ENCODE results near the gene BRPF3.

BRPF3 gene

DNA sequence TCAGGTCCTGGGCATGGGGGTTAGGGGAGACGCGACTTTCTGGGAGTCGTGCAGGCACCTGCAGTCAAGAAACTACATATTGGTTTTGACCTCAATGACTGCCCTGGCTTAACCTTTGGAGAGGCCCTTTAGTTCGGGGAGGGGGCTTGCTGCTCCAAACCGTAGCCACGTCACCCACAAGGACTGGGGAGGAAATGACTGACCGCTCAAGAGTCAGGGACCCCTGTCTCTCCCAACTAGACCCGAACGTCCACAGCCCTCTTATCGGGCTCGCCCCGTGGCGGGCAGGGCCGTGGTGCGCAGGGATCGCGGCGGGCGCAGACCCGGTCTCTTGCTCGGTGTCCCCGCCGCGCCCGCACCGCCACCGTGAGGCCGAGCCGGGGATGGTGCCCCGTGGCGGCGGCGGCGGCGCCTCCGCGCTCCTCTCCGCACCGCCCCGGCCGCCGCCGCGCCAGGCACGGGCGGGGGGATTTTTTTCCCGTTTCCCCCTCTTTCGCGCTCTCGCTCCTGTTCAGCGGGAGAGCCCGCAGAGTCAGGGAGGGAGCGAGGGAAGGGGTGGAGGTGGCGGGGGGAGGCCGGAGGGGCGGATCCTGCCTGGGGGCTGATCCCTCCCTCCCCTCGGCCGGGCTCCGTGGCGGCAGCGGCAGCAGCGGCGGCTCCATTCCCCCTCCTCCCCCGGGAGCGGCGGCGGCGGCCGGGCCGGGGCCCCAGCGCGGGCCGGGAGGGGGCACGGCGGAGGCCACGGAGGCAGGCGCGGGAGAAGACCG lies at the start of gene BRPF3:
BRPF3 (plus strand) TSS at position 632 of the 767 bp plus-strand sequence. CDS start 3,579 bp downstream, outside the sequence.
- DNase-seq (ENCODE audit: low read depth in 3 of 3, low spot score in 1 of 3) = peak; percentile 38 to 61 (median 49)

DNA sequence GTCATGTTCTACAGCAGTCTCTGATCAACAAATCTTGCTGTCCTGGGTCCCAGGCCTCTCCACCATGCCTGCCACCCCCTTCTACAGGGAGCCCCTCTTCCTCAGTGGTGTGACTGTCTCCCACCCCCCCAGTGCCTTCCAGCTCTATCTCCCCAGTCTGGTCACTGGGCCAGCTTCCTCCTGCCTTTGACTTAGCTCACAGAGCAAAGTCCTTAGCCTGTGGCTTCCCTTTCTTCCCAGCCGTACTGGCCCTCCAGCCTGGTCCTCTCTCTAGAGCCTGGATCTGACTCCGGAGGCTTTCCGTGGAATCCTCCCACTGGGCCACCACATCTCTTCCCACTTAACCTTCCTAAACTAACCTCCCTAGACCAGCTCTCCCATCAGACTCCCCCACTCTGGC lies 49.2 kb upstream of the BRPF3 start:
- DNase-seq (ENCODE audit: low read depth in 3 of 3, low spot score in 1 of 3) = no peak

DNA sequence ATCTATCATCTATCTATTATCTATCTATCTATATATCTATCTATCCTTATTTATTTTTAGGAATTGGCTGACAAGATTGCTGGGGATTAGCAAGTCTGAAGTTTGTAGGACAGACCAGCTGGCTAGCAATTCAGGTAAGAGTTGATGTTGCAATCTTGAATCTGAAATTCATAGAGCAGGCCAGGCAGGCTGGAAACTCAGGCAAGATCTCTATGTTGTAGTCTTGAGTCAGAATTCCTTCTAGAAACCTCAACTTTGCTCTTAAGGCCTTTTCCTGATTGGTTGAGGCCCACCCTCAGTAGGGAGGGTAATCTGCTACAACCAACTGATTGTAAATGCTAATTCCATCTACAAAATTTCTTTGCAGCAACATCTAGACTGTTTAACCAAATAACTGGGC lies 47.1 kb upstream of the BRPF3 start:
- DNase-seq (ENCODE audit: low read depth in 3 of 3, low spot score in 1 of 3) = no peak

DNA sequence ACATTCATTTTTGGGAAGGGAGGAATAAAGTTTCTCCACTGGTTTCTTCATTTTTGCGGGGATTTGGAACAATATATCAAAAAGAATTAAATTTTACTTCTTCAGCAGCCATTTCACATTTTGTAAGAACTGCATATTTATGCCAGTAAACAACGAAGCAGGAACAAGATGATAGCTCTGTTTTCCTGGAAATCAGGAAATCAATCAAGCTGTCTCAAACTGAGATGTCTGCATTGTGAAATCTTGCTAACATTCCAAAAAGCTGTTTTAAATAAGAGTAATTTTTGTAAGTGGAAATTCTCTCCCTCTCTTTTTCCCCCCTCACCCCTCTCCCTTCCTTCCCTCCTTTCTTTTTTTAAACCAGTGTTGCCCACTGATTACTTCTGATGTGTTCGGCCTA lies 46.3 kb upstream of the BRPF3 start:
- no peak for DNase-seq (ENCODE audit: low read depth in 3 of 3, low spot score in 1 of 3)

DNA sequence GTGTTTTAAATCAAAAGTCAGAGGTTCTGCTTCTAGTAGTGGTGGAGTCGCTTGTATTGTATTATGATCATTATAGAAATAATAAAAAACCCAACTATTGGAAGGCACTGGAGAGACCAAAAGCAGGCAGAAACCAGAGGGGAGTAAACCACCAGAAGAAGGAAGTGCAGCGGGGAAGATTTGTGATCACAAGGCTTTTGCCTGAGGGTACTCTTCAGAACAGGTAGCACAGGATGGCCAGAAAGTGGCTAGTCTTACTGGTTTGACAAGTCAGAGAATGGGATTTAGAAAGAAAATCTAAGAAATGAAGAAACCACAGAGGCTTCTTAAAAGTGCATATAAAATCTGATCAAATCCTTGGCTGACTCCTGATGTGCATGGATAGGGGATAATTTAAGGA lies 42.3 kb upstream of the BRPF3 start:
- DNase-seq (ENCODE audit: low read depth in 3 of 3, low spot score in 1 of 3) = no peak

DNA sequence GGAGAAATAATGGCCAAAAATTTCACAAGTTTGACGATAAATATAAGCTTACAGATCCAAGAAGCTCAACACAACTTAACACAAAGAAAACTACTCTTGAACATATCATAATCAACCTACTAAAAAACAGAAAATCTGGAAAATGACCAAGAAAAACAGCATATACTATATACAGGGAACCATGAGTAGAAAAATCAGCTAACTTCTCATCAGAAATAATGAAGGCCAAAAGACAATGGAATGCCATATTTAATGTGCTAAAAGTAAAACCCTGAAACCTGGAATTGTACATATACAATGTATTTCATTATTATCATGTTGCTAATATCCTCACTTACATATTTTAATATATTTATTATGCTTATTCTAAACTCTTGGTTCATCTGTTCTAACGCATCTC lies 40.9 kb upstream of the BRPF3 start:
- DNase-seq (ENCODE audit: low read depth in 3 of 3, low spot score in 1 of 3) = no peak

DNA sequence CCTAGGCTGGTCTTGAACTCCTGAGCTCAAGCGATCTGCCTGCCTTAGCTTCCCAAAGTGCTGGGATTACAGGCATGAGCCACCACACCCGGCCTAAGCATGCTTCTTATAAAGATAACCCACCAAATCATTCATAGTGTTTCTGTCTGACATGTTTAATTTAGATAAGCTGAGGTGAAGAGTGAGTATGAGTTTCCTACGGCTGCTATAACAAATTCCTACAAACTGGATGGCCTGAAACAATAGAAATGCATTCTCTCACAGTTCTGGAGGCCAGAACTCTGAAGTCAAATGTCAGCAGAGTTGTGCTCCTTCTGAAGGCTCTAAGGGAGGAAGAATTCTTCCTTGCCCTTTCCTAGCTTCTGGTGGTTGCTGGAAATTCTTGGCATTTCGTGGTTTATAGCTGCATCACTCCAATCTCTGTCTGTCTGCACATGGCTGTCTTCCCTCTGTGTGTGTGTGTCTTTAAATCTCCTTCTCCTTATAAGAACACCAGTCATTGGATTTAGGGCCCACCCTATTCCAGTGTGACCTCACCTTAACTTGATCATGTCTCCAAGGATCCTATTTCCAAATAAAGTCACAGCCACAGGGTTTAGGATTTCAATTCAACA lies 36.3 kb upstream of the BRPF3 start:
- no peak for DNase-seq (ENCODE audit: low read depth in 3 of 3, low spot score in 1 of 3)

DNA sequence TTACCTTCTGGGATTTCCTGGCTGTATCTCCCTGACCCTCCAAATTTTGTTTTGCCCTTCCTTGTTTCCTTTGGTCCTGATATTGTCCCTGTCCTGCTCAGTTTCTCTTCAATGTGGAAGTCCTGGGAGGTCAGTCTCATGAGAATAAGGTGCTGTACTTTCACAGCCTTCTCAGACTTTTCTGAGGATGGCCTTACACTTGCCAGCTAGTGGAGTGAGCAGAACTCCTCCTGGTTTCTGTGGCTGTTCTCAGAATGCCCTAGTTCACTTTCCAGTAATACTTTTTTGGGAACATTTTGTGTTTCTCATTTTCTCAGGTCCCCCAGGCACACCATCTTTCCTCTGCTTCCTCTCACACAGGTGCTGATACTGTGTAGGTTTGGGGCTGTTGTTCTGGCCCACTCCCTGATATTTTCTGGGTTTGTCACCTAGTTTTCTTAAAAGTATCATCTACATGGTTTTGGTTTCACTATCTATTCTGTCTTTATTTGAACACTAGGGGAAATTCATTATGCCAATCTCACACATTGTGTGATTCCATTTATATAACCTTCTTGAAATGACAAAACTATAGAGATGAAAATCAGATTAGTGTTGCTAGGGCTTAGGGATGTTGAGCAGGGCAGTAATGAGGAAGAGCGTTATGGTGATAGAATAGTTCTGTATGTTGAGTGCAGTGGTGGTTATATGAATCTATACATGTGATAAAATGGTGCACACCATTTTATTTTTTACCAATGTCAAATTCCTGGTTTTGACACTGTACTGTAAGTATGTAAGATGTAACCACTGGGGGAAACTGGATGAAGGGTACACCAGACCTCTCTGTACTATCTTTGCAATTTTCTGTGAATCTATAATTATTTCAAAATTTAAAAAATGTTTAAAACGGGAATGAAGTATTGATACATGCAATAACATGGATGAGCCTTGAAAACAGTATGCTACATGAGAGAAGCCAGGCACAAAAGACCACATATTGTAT lies 27.2 kb upstream of the BRPF3 start:
- no peak for DNase-seq (ENCODE audit: low read depth in 3 of 3, low spot score in 1 of 3)

DNA sequence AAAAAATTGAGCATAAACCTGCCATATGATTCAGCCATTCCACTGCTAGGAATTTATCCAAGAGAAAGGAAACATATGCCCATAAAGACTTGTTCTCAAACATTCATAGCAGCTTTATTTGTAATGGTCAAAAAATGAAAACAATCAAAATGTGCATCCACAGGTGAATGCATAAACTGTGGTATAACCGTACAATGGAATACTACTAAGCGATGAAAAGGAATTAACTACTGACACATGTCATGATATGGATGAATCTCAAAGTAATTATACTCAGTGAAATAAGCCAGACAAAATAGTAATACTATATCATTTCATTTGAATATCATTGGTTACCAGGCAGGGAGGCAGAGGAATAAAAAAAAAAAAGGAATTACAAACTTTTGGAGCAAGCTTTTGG lies 25.8 kb upstream of the BRPF3 start:
- no peak for DNase-seq (ENCODE audit: low read depth in 3 of 3, low spot score in 1 of 3)

DNA sequence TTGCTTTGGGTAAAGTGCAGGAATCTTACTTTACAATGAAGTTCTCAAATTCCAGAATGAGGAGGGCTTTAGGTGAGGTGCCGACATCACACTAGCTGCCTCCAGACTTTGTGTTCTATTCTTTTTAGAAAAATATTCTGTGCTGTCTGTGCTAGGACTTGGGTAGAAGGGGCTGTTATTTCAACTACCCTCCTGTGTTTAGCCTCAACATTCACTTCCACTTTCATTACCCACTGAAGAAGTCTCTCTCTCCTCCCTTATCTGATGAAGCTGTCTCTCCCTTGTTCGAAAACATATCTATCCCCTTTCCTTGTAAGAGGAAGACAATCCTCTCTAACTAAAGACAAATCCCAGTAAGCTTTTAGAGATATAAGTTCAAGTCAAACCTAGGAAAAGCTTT lies 25.0 kb upstream of the BRPF3 start:
- no peak for DNase-seq (ENCODE audit: low read depth in 3 of 3, low spot score in 1 of 3)

DNA sequence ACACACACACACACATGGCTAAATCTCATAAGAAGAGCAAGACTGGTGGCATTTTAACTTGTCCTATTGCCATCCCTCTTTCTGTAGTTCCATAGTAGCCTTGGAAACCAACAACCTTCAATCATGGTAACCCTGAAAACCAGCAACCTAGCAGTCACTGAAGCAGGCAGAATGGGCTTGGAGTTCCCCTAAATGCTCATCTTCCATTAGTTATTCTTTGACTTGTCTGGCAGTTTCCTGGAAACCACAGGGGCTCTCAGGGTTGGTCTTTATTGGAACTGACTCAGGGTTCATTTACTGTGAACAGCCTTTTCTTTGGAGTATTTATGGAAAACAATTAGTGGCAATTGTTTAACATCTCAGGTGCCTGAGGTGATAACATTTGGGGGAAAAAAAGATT lies 19.4 kb upstream of the BRPF3 start:
- no peak for DNase-seq (ENCODE audit: low read depth in 3 of 3, low spot score in 1 of 3)

DNA sequence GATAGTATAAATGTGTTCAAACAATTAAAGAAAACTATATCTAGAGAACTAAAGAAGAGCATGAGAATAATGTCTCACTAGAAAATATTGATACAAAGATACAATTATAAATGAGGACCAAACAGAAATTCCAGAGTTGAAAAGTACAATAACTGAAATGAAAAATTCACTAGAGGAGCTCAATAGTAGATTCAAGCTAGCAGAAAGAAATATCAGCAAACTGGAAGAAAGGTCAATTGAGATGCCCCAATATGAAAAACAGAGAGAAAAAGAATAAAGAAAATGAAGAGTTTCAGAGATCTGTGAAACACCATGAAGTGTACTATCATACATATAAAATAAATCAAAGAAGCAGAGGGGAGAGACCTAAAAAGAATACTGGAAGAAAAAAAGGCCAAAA lies 18.0 kb upstream of the BRPF3 start:
- no peak for DNase-seq (ENCODE audit: low read depth in 3 of 3, low spot score in 1 of 3)

DNA sequence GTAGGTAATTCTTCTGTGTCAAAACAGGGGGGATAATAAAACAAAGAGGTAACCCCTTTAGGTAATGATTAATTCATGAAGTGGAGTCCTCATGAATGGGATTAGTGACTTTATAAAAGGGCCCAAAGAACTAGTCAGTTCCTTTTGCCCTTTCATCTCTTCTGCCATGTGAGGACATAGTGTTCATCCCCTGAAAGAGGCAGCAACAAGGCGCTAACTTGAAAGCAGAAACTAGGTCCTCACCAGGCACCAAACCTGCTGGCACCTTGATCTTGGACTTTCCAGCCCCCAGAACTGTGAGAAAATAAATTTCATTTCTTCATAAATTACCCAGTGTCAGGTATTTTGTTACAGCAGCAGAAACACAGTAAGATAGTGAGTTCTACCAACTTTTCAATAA lies 16.4 kb upstream of the BRPF3 start:
- no peak for DNase-seq (ENCODE audit: low read depth in 3 of 3, low spot score in 1 of 3)

DNA sequence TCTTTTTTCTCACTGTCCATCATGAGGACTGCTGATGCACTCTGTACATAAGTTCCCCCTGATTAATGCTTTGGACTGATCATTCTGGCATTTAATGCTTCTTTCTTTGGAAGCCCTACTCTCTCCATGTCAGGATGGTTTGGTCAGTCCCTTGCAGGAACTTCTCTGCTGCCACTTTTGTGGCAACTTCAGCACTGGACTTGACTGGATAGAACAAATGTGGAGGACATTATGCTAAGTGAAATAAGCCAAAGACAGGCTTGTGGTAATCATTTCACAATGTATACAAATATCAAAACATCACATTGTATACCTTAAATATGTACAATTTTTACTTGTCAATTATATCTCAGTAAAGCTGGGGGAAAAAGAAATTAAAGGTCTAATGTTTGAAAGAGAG lies 12.2 kb upstream of the BRPF3 start:
- no peak for DNase-seq (ENCODE audit: low read depth in 3 of 3, low spot score in 1 of 3)

DNA sequence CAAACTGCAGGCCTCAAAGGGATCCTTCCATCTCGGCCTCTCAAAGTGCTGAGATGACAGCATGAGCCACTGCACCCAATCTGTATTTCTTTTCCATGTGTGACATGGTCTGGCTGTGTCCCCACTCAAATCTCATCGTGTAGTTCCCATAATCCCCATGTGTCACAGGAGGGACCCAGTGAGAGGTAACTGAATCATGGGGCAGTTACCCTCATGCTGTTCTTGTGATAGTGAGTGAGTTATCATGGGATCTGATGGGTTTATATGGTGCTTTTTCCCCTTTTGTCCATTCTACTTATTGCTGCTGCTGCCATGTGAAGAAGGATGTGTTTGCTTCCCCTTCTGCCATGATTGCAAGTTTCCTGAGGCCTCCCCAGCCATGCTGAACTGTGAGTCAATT lies 10.3 kb upstream of the BRPF3 start:
- no peak for DNase-seq (ENCODE audit: low read depth in 3 of 3, low spot score in 1 of 3)

DNA sequence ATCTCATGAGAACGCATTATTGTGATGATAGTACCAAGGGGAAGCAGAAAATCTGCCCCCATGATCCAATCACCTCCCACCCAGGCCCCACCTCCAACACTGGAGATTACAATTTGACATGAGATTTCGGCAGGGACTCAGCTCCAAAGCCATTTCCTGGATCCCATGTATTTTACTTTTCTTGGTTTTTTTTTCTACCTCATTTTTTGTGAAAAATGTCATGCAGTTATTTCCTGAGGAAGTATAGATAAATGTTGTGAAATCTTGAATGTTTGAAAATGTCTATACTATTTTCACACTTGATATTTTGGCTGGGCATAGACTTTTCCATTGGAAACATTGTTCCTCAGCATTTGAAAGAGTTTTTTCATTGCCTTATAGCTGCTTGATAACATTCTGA lies 9.1 kb upstream of the BRPF3 start:
- DNase-seq (ENCODE audit: low read depth in 3 of 3, low spot score in 1 of 3) = no peak

DNA sequence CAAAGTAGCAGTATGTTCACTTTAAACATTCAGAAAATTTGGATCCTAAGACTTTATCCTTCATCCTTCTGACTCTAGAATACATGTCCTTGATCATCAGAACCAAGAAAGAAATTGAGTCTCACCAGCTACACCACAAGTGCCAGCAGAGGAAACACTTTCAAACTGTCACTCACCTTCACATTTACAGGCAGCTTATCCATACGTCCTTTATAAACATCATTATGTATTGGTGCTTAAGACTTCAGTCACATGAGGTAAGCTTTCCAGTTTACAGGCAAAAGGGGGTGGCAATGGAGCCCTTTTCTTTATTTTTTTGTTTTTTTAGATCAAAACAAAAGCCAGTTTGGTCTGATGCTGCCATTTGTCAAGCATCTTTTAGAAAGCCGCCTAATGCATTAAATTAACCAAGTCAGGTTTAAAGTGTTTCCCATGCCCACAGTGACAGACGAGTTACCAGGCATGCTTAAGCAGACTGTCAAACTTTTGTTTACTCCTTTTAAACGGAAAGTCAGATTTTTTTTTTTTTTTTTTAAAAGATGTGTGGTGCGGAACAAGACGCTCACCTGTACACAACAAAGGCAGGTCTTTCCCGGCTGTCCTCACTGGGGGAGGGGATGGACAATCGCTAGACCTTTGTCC lies 952 bp upstream of the BRPF3 start:
- no peak for DNase-seq (ENCODE audit: low read depth in 3 of 3, low spot score in 1 of 3)

DNA sequence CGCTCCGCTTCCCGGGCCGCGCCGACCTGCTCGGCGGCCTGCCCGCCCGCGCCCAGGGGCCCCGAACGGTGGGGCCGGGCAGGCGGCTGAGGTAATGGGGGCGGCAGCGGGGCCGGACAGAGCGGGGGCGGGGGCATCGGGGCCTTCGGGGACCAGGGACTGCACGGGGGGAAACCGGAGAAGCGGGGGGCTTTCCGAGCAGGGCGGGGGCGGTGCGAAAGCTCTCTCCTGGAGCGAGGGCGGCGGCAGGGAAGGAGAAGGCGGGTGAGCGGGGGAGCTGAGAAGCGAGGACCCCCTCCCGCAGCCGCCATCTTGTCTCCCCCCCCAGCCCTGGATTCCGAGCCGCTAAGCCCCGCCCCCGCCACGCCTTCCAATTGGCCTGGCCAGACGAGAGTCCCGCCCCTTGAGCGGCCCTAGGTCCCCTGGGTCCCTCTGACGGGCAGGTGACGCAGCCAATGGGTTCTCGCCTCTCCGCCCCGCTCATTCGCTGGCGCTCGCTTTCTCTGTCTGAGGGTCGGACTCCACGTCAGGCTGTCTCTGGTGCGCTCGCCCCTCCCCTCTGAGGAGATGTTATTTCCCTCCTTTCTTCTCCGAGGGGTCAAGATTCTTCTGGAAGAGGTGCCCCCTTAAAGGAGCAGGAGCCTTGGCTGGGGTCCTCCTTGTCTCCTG lies 470 bp downstream of the BRPF3 start:
- DNase-seq (ENCODE audit: low read depth in 3 of 3, low spot score in 1 of 3) = peak; percentile 99 to 100 (median 99)

DNA sequence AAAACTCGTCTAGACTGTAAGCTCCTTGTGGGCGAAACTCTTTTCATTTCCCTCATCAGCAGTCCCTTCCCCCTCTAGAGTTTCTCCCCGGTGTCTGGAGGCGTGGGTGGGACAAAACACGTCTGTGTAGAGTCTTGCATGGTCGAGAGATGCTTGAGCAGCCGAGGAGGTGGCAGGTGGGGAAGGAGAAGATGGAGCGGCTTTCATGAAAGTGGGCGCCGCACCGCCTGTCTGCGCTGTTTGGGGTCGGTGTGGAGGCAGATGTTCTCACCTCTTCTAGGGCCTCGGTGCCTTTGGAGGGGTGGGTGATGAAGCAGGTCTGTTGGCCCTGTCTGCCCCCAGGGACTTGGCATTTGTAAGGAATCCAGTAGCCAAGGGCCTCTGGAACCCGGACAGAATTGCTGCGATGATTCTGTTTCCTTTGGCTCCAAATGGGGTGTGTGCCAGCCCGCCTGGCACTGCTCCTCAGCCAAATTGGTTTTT lies 1.2 kb downstream of the BRPF3 start:
- no peak for DNase-seq (ENCODE audit: low read depth in 3 of 3, low spot score in 1 of 3)

DNA sequence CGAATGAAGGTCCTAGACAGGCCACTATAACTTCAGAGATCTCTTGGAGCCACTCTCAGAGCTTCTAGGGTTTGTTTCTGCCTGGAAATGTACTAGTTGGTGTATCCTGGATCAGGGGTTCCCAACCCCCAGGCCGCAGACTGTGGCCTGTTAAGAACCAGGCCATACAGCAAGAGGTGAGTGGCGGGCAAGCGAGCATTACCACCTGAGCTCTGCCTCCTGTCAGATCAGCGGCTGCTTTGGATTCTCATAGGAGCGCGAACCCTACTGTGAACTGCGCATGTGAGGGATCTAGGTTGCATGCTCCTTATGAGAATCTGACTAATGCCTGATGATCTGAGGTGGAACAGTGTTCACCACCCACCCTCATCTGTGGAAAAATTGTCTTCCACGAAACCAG lies 2.4 kb downstream of the BRPF3 start:
- DNase-seq (ENCODE audit: low read depth in 3 of 3, low spot score in 1 of 3) = no peak

Measured in stimulated activated CD4-positive, alpha-beta T cell treated with anti-CD3 and anti-CD28 coated beads, TNF-alpha, amount 100 ng/mL, for 1 hour (primary cell).